LoVo (cell line): Measurements from ENCODE around the gene MORC1.
"Not testable (repeated sequence)": the region's sequence is repeated elsewhere in the genome, so short reads cannot be mapped to it uniquely, and the experiment has no call there.

Experiments used
- DNase-seq: peaks from one replicate; pipeline ENCODE4 v3.0.0-alpha.2; 2016; ENCODE audit warnings: low spot score

The MORC1 gene, protein sequence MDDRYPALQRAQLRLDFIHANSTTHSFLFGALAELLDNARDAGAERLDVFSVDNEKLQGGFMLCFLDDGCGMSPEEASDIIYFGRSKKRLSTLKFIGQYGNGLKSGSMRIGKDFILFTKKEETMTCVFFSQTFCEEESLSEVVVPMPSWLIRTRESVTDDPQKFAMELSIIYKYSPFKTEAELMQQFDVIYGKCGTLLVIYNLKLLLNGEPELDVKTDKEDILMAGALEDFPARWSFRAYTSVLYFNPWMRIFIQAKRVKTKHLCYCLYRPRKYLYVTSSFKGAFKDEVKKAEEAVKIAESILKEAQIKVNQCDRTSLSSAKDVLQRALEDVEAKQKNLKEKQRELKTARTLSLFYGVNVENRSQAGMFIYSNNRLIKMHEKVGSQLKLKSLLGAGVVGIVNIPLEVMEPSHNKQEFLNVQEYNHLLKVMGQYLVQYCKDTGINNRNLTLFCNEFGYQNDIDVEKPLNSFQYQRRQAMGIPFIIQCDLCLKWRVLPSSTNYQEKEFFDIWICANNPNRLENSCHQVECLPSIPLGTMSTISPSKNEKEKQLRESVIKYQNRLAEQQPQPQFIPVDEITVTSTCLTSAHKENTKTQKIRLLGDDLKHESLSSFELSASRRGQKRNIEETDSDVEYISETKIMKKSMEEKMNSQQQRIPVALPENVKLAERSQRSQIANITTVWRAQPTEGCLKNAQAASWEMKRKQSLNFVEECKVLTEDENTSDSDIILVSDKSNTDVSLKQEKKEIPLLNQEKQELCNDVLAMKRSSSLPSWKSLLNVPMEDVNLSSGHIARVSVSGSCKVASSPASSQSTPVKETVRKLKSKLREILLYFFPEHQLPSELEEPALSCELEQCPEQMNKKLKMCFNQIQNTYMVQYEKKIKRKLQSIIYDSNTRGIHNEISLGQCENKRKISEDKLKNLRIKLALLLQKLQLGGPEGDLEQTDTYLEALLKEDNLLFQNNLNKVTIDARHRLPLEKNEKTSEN

DNA sequence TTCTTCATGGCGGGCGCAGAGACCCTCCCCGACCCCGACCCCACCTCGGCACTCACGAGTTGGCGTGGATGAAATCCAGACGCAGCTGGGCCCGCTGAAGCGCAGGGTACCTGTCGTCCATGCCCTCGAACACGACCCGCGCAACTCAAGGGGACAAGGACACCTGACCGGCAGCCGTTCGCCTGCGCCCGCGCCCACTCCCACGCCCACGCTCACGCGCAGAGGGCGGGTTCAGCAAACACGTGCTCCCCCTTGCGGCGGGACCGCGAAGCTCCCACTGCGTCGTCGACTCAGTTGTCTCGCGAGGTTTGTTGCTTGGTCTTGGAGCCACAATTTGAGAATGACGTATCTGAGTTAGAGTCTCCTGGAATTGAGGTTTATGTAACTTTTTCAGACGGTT lies at the start of gene MORC1:
Gene MORC1 (minus strand): TSS at position 196 of the 400 bp plus-strand sequence. CDS start 75 bp downstream, at position 121.
- DNase-seq: no peak

DNA sequence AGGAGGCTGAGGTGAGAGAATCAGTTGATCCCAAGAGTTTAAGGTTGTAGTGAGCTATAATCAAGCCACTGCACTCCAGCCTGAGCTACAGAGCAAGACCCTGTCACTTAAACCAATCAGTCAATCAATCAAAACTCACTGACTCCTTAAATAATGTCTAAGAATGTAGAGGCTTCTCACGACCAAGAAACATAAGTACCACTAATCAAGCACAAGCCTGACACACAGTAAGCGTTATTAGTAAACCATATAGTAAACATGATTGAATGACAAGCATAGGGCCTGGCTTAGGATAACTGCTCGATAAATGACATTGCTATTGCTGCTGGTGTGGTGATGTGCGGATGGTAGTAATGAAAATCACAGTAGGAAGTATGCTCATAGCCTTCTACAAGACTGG lies 48.0 kb upstream of the MORC1 start:
- DNase-seq: no peak

DNA sequence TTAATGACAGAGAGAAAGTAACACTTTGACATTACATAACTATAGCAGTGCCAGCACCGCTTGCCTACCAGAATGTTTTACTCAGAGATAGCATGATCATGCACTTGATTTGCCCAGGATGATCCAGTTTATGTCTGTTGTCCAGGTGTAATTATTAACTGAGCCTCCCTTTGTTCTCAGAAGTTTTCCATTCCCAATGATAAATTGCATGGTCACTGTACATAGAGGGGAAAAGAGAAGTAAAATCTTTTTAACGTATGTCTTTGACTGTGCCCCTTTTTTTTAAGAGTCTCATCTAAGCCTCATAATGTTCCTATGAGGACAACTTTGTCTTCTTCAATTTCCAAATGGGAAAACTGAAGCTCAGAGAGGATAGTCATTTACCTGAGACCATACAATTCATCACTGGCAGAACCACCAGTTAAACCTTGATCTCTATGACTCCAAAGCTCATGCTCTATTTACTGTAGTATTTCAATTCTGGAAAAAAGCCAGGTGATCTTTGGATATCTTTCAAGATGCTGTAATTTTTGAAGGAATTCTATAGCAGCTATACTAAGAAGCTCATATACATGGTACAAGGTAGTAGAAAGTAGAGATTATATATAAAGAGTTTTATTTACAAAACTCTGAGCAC lies 43.7 kb upstream of the MORC1 start:
- DNase-seq: peak; percentile 15

DNA sequence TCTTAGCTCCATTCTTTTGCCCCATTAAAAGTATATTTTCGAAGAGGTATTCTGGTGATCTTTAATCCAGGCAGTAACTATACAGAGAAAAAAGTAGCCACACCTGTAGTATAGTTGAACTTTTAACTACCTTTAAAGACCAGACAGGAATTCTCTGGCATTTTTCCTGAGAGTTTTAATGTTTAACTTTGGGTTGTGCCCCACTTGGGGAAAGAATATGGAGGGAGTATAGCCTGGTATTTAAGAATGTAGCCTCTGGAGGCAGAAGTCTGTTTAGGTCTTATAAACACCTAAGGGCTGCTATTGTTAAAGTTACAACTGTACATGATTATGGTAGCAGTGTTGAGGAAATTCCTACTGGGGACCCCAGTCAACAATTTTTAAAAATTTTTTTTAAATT lies 37.9 kb upstream of the MORC1 start:
- DNase-seq: peak; percentile 55

DNA sequence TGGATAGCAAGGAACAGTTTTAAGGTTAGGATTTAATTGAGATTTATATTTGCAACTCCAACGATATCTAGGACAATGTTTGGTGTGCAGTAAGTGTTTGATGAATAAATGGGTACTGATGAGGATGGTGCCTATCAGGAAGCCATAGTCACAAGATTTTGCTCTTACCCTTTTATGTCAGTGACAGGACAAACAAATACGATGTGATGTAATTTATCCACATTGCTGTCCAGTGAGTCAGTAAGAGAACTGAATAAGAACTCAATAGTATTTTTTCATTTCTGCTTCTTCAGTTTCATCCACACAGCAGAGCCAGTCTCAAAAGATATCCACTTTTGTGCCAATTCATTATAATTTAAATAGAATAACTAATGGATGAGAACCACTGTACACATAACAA lies 37.0 kb upstream of the MORC1 start:
- DNase-seq: peak; percentile 15

DNA sequence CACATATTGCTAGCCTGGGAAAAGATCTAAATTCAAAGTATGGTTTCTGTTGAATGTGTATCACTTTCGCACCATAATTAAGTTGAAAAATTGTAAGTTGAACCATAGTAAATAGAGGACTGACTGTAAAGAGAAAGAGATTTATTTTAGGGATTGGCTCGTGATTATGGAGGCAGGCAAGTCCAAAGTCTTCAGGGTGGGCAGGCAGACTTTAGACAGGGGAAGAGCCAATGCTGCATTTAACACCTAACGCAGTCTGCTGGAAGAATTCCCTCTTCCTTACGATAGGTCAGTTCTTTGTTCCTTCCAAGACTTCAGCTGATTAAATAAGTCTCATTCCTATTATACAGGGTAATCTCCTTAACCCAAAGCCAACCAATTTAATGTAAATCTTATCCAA lies 34.4 kb upstream of the MORC1 start:
- no peak for DNase-seq

DNA sequence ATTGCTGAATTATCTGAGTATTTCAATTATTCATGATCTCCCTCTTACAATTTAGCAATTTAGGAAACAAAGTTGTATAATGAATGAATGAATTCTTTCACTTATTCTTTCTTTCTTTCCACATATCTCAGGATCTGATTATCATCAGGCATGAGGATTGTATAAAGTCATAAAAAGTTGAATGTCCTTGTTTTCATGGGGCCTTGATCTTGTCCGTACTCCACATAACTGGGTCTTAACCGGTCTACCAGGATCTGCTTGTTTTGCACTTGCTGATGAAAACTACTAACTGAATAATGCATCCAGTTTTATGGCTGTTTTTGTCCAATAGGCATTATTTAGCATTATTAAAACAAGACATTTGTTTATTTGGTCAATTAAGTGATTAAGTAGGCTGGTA lies 31.1 kb upstream of the MORC1 start:
- DNase-seq: no peak

DNA sequence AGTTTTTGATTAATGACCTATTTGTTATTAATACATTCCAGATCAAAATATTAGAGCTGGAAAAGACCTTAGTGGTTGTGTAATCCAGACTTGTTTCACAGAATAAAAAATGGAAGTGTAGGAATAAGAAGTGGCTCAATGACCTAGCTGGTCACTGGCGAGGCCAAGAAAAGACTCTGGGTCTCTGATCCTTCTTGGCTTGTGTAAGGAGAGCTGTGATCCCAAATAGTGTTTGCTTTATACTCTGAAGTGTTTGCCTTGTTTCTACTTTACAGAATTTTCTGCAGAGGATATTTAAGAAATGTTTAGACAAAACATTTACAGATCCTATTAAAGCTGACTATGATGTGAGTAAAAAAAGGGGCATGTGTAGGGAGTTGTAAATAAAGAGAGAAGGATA lies 25.7 kb upstream of the MORC1 start:
- no peak for DNase-seq

DNA sequence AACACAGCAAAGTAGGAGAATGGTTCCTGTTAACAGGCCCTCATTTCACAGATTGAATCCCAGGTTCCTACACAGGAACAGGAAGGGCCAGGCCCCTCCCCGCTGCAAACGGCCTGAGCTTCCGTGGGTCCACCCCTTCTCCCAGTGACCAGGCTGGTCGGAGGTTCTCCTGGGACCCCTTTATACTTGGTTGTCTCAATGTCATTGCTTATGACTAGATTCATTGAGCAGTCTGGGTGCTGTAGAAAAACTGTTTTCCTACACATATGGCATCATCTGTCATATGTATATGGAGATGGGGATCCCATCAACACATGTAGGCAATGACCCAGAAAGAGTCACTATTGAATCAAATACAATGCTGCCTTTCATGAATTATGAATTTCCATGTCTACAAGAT lies 22.4 kb upstream of the MORC1 start:
- DNase-seq: no peak

DNA sequence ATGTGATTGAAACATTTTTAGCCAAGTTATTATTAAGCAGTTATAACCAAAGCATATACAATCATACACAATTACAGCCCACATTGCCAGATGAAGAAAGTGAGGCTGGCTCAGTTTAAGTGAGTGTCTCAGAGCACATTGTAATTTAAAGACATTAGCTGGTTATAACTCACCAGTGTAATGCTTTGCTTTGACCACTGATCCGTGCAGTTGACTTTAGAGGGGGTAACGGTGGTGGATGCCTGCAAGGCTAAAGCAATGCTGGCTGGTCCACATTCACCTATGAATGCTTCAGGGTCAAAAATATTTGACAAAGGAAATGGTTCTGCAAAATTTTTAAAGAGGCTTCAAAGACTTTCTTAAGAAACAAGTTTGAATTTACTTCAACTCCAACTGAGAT lies 19.8 kb upstream of the MORC1 start:
- no peak for DNase-seq

DNA sequence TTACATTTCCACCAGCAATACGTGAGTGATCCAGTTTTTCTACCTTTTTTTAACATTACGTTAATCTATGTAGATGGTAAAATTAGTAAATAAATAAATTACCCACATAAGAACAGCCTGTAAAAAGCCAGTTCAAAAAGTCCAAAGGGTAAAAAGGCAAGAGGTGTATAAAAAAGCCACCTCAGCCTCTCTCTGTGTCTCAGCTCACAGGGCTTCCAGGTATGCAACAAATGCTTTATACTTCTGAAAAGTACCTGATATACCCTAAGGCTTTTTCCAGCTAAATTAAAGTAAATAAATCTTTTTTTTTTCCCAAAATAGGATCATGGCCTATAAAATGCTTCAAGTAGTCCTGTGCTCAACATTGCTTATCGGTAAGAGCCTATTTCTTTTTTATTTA lies 18.6 kb upstream of the MORC1 start, which contains the start of gene C3orf85:
Gene C3orf85 (plus strand): TSS at position 197 of the 400 bp plus-strand sequence. CDS start 129 bp downstream, at position 326.
- DNase-seq: no peak

DNA sequence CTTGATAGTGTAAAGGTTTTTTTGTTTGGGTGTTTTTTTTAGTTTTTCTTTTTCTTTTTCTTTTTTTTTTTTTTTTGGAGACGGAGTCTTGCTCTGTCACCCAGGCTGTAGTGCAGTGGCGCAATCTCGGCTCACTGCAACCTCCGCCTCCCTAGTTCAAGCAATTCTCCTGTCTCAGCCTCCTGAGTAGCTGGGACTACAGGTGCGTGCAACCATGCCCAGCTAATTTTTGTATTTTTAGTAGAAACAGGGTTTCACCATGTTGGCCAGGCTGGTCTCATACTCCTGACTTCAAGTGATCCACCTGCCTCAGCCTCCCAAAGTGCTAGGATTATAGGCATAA lies 15.5 kb upstream of the MORC1 start:
- not testable (repeated sequence) for DNase-seq

DNA sequence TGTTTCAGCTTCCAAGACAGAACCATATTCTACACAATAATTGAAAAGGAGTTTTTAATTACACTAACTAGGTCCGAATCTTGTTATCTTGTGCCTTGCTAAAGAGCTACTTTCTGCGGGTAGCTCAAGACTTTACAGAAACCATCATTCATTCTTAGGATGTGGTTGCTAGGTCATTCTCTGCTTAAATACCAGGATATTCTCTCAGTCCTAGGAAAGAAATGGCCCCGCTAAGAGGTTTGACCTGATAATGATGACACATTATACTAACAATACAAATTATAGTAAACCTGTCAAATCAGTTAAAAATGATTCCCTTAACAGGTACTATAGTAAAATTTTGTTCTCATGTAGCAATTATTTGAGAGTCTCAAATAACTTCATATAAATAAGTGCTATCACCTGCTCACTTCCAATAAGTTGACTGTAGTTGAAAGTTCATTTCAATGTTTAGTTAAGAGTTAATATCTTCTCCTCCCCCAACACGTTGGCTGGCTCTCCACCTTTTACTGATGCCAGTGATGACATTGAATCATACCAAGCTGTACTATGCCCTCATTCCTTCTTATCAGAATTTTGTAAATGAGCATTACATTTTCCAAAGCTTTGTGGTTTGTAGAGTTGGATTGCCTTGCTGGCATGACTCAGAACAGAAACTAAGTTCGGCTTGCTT lies 15.0 kb upstream of the MORC1 start:
- DNase-seq: peak; percentile 79

DNA sequence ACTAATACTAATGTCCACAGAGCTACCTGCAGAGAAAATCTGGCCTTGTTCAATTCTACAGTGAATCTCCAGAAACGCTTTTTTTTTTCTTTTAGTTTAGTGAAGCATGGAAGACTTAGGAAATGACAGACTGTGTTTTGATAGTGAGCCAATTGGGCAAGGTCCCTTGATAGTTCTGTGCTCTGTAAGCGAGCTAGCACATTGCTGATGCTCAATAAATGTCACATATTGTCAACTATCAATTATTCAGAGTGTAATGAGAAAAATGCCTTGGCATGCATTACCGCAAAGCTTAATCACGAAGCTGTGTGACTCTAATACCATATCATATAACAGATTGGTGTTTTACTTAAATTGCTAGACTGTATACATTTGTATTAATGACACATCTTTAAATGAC lies 13.3 kb upstream of the MORC1 start:
- DNase-seq: no peak

DNA sequence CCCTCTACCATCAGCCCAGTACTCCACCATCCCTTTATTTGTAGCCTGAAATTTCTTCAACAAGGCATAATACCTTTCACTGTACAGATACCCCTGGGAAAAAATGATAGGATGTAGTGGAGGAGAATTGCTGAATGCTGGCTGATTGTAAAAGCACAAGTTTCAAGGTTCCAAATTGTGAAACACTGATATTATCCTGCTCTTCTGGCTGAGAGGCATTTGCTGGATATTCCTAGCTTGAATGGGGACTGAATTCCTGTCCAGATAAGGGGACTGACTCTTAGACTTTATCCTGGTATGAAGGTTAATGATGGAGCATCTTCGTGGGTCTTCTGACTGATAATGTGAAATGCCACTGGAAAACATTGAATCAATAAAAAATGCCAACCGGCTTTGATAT lies 9.6 kb upstream of the MORC1 start:
- no peak for DNase-seq

DNA sequence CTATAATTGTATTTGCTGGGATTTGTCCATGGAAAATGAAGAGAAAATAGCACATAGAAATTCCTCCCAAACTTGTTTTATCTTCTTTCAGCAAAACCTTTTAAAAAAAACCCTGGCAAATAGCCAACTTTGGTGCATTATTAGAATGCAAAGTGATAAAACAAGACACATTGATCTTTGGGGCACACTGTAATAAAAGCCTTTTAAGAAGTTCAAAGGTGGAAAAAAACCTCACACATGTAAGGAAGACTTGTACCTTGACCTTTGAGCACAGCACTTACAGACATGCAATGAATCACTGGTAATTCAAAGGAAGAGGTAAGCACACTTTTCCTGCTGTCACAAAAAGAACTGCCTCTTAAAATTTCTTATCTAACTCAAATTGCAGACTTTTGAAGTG lies 8.0 kb upstream of the MORC1 start:
- peak; percentile 78 for DNase-seq

DNA sequence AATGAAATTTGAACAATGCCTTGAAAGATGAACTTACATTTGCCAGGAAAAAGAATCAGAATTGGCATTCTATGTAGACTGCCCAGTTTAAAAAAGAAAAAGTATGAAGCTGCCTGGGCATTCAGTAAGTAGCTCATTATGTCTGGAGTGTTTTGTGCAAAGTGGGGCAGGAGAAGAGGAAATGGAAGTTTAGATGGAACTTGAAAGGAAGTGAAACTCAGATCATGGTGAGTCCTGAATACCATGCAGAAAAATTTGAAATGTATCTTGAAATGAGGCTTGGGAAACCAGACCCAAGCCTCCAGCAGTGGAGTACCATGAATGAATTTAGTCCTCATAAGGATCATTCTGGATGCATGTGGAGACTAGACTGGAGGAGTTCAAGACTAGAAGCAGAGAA lies 4.8 kb upstream of the MORC1 start:
- no peak for DNase-seq

DNA sequence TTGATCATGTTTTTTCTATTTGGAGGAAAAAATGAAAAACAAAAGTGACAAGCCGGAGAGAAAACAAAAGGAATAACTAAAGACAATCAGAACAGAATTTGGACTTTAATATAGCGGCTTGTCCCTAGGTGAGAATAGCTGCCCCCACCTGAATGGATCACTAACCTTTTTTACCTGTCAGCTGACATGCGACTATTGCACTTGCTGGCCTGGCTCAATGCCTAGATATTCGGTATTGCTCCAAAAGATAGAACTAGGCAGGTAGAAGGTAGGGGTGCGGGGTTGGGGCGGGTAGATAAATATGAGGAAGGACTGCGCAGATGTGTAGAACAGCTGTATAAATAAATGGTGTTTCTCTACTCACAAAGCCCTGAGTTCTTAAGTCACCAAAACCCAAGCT lies 650 bp upstream of the MORC1 start:
- DNase-seq: no peak

DNA sequence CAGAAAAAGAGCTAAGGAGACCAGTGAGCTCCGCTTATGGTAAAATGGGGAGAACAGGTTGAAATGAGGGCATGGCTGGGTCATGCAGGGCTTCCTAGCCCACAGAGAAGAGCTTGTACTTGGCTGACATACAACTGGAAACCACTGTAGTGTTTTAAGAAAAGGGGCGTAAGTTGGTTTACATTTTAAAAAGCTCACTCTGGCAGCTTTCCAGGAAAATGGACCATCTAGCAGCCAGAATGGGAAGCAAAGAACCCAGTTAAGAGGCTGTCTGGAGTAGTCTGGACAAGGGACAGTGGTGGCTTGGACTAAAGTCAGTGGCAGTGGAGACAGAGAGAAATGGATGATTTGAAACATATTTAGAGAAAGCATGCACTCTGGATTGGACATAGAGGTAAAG lies 1.9 kb downstream of the MORC1 start:
- no peak for DNase-seq

DNA sequence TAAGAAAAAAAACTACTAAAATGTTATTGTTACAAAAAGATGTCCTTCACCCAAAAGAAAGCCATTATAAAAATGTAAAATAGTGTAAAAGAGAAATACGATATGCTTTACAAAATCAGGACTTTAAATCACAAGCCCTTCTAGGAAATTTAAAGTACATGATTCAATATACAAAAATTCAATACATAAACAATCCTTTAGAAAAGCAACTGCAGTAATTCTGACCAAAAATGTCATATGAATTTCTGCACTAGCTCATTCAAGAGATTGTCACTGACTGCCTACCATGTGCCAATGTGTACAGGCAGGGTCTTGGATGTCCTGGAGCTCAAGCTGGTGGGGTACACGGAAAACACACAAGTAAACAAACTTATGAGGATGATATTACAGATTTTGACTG lies 2.5 kb downstream of the MORC1 start:
- DNase-seq: no peak

DNA sequence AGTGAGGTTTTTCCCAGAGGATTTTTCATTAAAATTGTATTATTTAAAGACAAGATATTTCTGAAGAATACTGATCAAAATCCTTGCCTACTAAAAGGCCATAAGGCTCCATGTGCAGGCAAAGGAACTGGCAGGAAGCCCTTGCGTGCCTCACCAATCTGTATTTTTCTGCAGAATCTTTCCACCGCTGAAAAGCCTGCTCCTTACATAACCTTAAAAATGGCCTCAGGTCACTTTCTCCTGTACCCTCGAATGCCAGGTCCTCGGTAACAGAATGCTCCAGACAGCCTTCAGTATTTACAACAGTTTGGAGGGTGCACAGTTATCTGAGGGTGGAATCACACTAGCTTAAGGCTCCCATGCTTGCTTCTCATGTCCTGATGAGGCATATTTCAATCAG lies 3.2 kb downstream of the MORC1 start:
- DNase-seq: no peak
